Smooth muscle cell (in vitro differentiated cells): ENCODE data around the gene CACNA1B. TPM values are rescaled to one million over a fixed set of nuclear protein-coding genes. Genes with fewer than 3 reads are reported as not detected.
A peak's percentile ranks its signal among the peaks of the same experiment; 100 is the strongest.

Experiments used
- DNase-seq: peaks from one replicate; lab custom pipeline; 2025; ENCODE audit not compliant: unreplicated experiment; lab: John Stamatoyannopoulos, UW
- H2AFZ ChIP-seq: fragments of 200-600 bp; sonication (generic); 2 replicates; pipeline ENCODE4 v1.6.0; 2016; ENCODE audit warnings: antibody characterized with exemption, low read depth, mild to moderate bottlenecking
- H3F3A ChIP-seq: fragments of 200-600 bp; sonication (generic); 2 replicates; pipeline ENCODE4 v1.6.0; 2017; ENCODE audit warnings: antibody characterized with exemption, low read depth
- H3K27ac ChIP-seq: fragments of 200-600 bp; sonication (generic); 2 replicates; pipeline ENCODE4 v1.5.1; 2016; ENCODE audit warnings: low read depth, mild to moderate bottlenecking
- H3K27me3 ChIP-seq: fragments of 200-600 bp; sonication (generic); 2 replicates; pipeline ENCODE4 v1.6.1; 2016; ENCODE audit warnings: low read depth, mild to moderate bottlenecking
- H3K36me3 ChIP-seq: fragments of 200-600 bp; sonication (generic); 2 replicates; pipeline ENCODE4 v1.5.1; 2016; ENCODE audit warnings: low read depth
- H3K4me1 ChIP-seq: fragments of 200-600 bp; sonication (generic); 2 replicates; pipeline ENCODE4 v1.5.1; 2016; ENCODE audit warnings: low read depth
- H3K4me2 ChIP-seq: fragments of 200-600 bp; sonication (generic); 2 replicates; pipeline ENCODE4 v1.6.0; 2016; ENCODE audit warnings: mild to moderate bottlenecking
- H3K4me3 ChIP-seq: fragments of 200-600 bp; sonication (generic); 2 replicates; pipeline ENCODE4 v1.5.1; 2016; ENCODE audit warnings: mild to moderate bottlenecking
- H3K79me2 ChIP-seq: fragments of 200-600 bp; sonication (generic); 2 replicates; pipeline ENCODE4 v1.6.0; 2016; ENCODE audit warnings: low read depth, mild to moderate bottlenecking
- H3K9ac ChIP-seq: fragments of 200-600 bp; sonication (generic); 2 replicates; pipeline ENCODE4 v1.6.0; 2016; ENCODE audit warnings: low read depth
- H3K9me3 ChIP-seq: fragments of 200-600 bp; sonication (generic); replicated peaks from 2 replicates; pipeline ENCODE4 v1.5.1; 2016; ENCODE audit warnings: low read depth
- H4K20me1 ChIP-seq: fragments of 200-600 bp; sonication (generic); 2 replicates; pipeline ENCODE4 v1.6.0; 2016; ENCODE audit warnings: low read depth
- WGBS: methylation state at CpG from one replicate; pipeline ENCODE4 v1.1.7; 2016; ENCODE audit warnings: low lambda C conversion rate; 5-methylcytosine and 5-hydroxymethylcytosine counted together
- polyA plus RNA-seq: library from polyadenylated mRNA; unstranded; fragments of >200 nt; fragmentation: Nextera tagmentation; extraction: Ambion mirVana; gene quantifications from 2 replicates; pipeline ENCODE4 v1.2.1, GENCODE V29; 2016
- total RNA-seq: library from RNA; depleted of rRNA; stranded (reverse); fragments of >200 nt; gene quantifications from 2 replicates; pipeline ENCODE4 v1.2.3, GENCODE V29; 2014
- TF ChIP-seq, protein P1 (sequence below): fragments of 200-600 bp; sonication (generic); IDR thresholded peaks from 2 replicates; pipeline ENCODE4 v1.5.1; 2017; ENCODE audit warnings: borderline replicate concordance, mild to moderate bottlenecking, antibody characterized with exemption; ENCODE audit not compliant: insufficient read depth, poor library complexity, severe bottlenecking

Gene CACNA1B
- total and polyA plus RNA-seq, 2 experiments from 2014 or later = 0.09 to 0.23 TPM

DNA sequence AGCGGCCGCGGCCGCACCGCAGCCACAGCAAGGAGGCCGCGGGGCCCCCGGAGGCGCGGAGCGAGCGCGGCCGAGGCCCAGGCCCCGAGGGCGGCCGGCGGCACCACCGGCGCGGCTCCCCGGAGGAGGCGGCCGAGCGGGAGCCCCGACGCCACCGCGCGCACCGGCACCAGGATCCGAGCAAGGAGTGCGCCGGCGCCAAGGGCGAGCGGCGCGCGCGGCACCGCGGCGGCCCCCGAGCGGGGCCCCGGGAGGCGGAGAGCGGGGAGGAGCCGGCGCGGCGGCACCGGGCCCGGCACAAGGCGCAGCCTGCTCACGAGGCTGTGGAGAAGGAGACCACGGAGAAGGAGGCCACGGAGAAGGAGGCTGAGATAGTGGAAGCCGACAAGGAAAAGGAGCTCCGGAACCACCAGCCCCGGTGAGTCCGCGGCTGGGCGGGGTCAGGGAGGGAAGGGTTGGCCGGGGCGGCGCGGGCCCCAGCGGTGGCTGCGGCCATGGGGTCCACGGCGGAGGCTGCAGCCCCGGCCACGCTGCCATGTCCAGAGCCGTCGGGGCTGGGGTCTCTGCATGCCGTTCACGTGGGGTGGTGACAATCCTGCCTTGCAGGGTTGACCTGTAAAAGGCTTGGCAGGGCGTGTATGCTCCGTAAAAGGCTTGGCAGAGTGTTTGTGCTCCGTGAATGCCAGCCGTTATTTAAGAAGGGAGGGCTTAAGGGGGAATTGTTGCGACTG lies 146.0 kb downstream of the CACNA1B start:
- no peaks in the 10 kb centered on the region for H3K36me3 ChIP-seq
- TF ChIP-seq, protein P1, sequence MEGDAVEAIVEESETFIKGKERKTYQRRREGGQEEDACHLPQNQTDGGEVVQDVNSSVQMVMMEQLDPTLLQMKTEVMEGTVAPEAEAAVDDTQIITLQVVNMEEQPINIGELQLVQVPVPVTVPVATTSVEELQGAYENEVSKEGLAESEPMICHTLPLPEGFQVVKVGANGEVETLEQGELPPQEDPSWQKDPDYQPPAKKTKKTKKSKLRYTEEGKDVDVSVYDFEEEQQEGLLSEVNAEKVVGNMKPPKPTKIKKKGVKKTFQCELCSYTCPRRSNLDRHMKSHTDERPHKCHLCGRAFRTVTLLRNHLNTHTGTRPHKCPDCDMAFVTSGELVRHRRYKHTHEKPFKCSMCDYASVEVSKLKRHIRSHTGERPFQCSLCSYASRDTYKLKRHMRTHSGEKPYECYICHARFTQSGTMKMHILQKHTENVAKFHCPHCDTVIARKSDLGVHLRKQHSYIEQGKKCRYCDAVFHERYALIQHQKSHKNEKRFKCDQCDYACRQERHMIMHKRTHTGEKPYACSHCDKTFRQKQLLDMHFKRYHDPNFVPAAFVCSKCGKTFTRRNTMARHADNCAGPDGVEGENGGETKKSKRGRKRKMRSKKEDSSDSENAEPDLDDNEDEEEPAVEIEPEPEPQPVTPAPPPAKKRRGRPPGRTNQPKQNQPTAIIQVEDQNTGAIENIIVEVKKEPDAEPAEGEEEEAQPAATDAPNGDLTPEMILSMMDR = no peak
- DNase-seq = no peak

DNA sequence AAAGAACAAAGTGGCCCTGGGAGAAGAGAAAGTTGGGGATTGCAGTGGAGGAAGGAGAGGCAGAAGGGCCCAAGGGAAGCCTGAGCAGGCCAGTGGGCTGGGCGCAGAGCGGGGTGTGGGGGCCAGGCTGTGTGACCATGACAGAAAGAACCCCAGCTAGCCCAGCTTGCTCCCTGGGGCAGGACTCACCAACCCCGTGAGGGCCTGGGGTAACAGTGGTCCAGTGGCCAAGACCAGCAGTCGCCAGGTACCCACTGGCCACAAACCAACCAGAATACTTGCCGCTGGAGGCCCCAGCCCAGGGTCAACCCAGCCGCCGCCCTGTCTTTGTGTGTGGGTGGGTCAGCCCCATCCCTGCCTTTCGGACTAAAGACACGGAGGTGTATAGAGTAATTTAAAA lies 146.5 kb downstream of the CACNA1B start:
- Histone ChIP-seq H3K4me2 (no peak overlapping the region), H3K9me3 (no peaks in the 10 kb centered on the region), H3K27ac (no peak overlapping the region), H3K4me3 (no peak overlapping the region), H3K9ac (no peak overlapping the region), H3F3A (no peaks in the 10 kb centered on the region), H4K20me1 (no peaks in the 10 kb centered on the region), H3K4me1 (no peaks in the 10 kb centered on the region), H3K36me3 (no peaks in the 10 kb centered on the region), H2AFZ (no peak overlapping the region), H3K27me3 (peaks cover 38% of the 10 kb centered on the region), H3K79me2 (no peaks in the 10 kb centered on the region)
- no peak for DNase-seq
- TF ChIP-seq, protein P1 = no peak
- 94% methylated on average over 9 of the region's 9 CpGs for WGBS

More for the DNA sequence above, 146.0 kb downstream of the CACNA1B start:
- H3K79me2 ChIP-seq = no peaks in the 10 kb centered on the region
- peaks cover 38% of the 10 kb centered on the region for H3K27me3 ChIP-seq
- H4K20me1 ChIP-seq = no peaks in the 10 kb centered on the region
- no peak overlapping the region for H3K9ac ChIP-seq
- H2AFZ ChIP-seq = no peak overlapping the region
- H3K4me1 ChIP-seq = no peaks in the 10 kb centered on the region
- no peak overlapping the region for H3K27ac ChIP-seq
- peak overlapping the region; percentile 40 for H3K4me3 ChIP-seq
- no peaks in the 10 kb centered on the region for H3K9me3 ChIP-seq
- H3F3A ChIP-seq = no peaks in the 10 kb centered on the region
- WGBS = 8% methylated on average over 70 of the region's 84 CpGs
- peak overlapping the region; percentile 79 for H3K4me2 ChIP-seq

DNA sequence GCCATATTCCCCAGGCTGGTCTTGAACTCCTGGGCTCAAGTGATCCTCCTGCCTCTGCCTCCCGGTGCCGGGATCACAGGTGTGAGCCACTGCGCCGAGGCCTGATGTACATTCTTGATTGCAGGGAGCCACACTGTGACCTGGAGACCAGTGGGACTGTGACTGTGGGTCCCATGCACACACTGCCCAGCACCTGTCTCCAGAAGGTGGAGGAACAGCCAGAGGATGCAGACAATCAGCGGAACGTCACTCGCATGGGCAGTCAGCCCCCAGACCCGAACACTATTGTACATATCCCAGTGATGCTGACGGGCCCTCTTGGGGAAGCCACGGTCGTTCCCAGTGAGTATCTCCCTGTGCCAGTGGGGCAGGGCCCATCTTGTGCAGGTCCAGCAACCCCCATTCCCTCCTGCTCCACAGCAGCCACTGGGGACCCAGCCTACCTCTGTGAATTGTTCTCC lies 147.3 kb downstream of the CACNA1B start:
- peaks cover 38% of the 10 kb centered on the region for H3K27me3 ChIP-seq
- no peaks in the 10 kb centered on the region for H3K9me3 ChIP-seq
- H4K20me1 ChIP-seq = no peaks in the 10 kb centered on the region
- no peaks in the 10 kb centered on the region for H3K4me1 ChIP-seq
- H3K79me2 ChIP-seq = no peaks in the 10 kb centered on the region
- H3K27ac ChIP-seq = no peak overlapping the region
- WGBS = 94% methylated on average over 11 of the region's 11 CpGs
- H3K36me3 ChIP-seq = no peaks in the 10 kb centered on the region
- H2AFZ ChIP-seq = no peak overlapping the region
- H3K4me3 ChIP-seq = no peak overlapping the region
- H3K4me2 ChIP-seq = no peak overlapping the region
- H3K9ac ChIP-seq = no peak overlapping the region
- DNase-seq = no peak
- TF ChIP-seq, protein P1 = no peak
- H3F3A ChIP-seq = no peaks in the 10 kb centered on the region

DNA sequence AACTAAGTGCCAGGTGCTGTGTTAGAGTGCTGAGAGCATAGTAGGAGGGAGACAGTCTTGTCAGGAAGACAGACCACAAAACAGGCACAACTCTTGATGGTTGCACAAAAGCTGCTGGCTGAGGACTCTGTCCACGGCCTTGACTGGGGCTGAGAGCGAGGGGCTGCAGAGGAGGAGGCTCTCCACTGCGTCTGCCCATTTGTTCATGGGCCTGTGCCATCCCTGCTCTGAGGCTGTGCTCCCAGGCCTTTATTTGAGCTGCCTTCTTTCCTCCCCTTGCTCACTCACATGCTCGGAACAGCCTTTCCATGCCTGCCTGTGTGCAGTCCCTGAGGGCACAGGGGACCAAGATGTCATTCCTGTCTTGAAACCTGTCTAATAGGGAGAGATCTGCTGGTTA lies 147.8 kb downstream of the CACNA1B start:
- DNase-seq = no peak
- H3K27me3 ChIP-seq = peaks cover 38% of the 10 kb centered on the region
- H2AFZ ChIP-seq = no peak overlapping the region

More for the DNA sequence above, 147.8 kb downstream of the CACNA1B start:
- Histone ChIP-seq H3K9ac (no peak overlapping the region), H4K20me1 (no peaks in the 10 kb centered on the region), H3K27ac (no peak overlapping the region), H3F3A (no peaks in the 10 kb centered on the region), H3K4me3 (no peak overlapping the region), H3K4me1 (no peaks in the 10 kb centered on the region), H3K79me2 (no peaks in the 10 kb centered on the region), H3K4me2 (no peak overlapping the region), H3K36me3 (no peaks in the 10 kb centered on the region), H3K9me3 (no peaks in the 10 kb centered on the region)
- 90% methylated on average over 4 of the region's 4 CpGs for WGBS
- TF ChIP-seq, protein P1 = no peak
